Suprapubic skin (tissue), 3 donors: ENCODE measurements around the gene SFTPD.

Experiments used
- POLR2A ChIP-seq, 2 donors: fragments of 450-650 bp; IDR thresholded peaks; one replicate each; pipeline ENCODE4 v1.6.1; 2017; ENCODE audit warnings: antibody characterized with exemption in 2 of 2, mild to moderate bottlenecking in 2 of 2, moderate library complexity in 2 of 2
- TF ChIP-seq, protein P1 (sequence below), 2 donors: fragments of 200-600 bp in 1 of 2; fragments of 450-650 bp in 1 of 2; sonication (generic) in 1 of 2; IDR thresholded peaks; one replicate each; pipeline ENCODE4 v1.5.1; 2016 to 2019; ENCODE audit warnings: antibody characterized with exemption in 2 of 2, mild to moderate bottlenecking in 1 of 2, moderate library complexity in 1 of 2

GRCh38 chr10:79994556-79994955 lies 45.7 kb upstream of the SFTPD start:
- TF ChIP-seq POLR2A (IDR thresholded peaks at IDR 0.05), result no peak
- TF ChIP-seq, protein P1, sequence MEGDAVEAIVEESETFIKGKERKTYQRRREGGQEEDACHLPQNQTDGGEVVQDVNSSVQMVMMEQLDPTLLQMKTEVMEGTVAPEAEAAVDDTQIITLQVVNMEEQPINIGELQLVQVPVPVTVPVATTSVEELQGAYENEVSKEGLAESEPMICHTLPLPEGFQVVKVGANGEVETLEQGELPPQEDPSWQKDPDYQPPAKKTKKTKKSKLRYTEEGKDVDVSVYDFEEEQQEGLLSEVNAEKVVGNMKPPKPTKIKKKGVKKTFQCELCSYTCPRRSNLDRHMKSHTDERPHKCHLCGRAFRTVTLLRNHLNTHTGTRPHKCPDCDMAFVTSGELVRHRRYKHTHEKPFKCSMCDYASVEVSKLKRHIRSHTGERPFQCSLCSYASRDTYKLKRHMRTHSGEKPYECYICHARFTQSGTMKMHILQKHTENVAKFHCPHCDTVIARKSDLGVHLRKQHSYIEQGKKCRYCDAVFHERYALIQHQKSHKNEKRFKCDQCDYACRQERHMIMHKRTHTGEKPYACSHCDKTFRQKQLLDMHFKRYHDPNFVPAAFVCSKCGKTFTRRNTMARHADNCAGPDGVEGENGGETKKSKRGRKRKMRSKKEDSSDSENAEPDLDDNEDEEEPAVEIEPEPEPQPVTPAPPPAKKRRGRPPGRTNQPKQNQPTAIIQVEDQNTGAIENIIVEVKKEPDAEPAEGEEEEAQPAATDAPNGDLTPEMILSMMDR (IDR thresholded peaks at IDR 0.05), result no peak
